ENCODE measurements around the gene GAS7.

The GAS7 gene

DNA sequence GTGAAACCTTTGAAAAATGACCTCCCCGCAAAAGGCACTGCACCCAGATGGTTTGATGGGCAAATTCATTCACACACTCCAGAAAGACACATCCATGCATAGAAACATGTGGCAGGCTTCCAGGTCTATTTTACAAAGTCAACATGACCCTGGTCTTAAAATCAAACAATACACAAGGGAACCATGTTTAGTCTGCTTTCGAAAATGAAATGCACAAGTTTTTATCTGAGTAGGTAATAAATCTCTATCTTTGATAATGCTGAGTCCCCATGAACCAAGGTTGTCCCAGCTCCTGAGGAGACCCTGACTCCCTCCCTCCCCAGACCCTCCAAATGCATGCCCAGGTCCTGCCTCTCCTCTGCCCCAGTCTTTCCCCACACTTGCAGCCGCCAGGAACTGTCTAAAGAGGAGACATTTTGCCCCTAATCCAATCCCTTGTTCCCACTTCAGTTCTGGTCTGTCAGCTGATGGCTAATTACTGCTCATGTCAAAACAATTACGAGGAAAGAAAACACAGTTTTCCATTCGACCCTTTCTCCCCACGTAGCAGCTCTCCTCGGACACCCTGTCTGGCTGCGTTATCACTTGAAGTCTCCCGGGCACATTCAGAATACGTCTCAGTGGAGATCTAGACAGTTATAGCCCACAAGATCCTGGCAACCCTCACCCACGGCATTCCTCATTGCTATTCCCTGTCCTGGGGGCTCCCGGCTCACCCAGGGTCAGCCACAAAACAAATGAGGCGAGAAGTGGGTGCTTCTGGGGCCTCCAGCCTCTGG is 224.5 kb downstream of the GAS7 start:
- no peak for DNase-seq

GRCh38 chr17:9971991-9972390 is 226.4 kb downstream of the GAS7 start:
- no peak for DNase-seq

GRCh38 chr17:9969301-9969935 is 229.0 kb downstream of the GAS7 start:
- DNase-seq: no peak

DNA sequence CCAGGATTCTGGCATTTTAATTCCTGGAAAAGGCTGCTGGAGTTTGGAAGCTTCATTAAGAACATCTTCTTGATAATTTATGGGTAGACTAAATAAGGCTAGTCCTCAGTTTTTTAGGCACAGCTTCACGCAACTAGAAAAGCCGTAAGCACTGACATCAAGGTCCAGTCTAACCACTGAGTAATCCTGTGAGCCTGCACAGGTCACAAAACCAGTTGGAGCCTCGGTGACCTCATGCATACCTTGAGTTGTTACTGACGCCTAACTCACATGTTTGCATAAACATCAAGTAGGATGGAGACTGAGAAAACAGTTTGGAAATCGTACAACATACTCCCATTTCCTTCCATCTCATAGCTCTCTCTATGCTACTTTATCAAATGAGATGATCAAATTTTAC is 229.5 kb downstream of the GAS7 start:
- no peak for DNase-seq

GRCh38 chr17:9968008-9968407 is 230.4 kb downstream of the GAS7 start:
- no peak for DNase-seq

- no peak for DNase-seq
These were observed 238.9 kb downstream of the GAS7 start for GRCh38 chr17:9959377-9959981.

DNA sequence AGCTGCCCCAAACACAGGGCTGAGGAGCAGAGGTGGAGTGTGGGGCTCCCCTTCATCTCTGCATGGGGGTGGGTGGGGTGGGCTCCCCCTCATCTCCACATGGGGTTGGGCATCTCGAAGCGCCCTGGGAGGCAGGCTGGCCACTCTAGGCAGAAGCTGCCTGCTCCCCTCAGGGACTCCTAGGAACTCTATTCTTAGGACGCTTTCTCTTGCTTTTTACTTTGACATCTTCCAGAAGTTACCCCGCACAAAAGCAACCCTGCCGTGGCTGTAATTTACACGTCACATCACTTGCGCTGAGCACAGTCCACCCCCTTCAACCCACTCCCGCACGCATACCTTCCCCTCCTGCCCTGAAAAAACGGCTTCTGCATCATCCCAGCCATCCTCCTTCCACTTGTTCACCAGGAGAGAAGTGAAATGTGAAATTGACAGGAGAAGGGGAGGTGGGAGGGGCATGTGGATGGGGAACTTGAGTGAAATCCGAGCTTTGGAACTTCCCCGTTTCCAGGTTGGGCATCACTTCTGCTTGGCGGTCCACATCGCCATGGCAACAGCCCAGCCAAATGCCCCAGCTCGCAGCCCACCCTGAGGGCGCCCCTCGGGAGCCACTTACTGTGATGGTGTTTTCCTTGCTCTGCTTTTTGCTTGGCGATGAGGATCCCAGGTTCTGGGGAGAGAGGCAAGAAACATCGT is 239.7 kb downstream of the GAS7 start:
- DNase-seq: no peak

DNA sequence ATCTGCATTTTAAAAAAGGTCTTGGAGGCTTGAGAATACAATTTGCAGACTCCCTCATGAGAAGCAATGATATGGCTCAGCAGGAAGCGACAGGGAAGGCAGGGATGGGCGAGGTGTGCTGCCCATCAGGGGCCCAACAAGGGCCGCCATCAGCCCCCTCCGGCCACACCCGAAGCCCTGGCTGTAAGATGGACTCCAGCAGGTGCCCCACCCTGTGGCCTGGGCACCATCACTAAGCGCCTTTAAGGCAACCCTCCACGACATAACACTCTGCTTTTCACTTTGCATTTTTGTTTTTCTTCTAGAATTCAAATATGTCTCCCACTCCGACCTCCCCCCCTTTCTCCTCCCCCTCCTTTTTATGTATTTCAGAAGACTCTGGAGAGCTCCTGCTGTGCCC is 241.2 kb downstream of the GAS7 start:
- DNase-seq: no peak

DNA sequence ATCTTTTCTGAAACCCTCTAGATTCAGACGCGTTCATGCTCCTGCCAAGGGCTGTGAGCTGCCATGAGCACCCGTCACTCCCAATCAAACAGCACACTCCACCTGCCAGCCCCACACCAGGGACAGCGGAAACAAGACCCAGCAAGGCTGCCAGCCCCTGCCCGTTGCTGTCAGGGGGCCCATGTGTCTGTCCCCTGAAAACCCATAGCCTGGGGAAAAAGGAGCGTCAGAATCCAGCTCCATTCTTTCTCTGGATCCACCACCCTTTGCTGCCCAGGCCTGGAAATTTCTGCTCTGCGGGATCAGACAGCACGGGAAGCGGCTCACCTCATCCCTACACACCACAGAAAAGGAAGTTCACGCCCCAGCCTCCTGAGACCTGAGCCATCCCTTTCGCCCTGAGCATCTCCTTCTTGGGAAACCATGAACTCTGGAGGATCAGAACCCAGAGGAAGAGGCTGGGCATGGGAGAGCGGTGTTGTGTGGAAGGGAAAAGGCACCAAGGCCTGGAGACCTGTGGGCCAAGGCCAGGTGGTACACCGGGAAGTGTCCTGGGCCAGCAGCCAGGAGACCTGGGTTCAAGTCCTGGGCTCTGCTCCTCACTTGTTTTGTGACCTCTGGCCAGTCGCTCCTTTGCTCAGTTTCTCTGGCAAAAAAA is 241.8 kb downstream of the GAS7 start:
- DNase-seq: no peak

DNA sequence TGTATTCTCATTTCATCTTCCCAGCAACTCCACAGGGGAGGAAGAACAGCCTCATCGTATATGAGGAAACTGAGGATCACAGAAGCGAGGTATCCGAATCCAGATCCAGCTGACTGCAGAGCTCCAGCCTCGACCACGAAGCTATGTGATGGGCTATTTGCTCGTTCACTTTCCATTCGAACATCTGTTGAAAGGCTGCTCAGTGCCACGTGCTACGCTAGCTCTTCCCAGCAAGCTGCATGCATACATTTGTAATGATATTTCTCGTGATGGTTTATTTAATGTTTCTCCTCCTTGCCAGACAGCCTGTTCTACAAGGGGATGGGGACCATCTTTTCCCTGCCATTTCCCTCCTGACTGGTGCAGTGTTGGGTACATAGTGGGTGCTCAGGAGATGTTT is 244.9 kb downstream of the GAS7 start:
- no peak for DNase-seq

- no peak for DNase-seq
These were observed 246.6 kb downstream of the GAS7 start for GRCh38 chr17:9951803-9952202.

- DNase-seq: no peak
These were observed 249.5 kb downstream of the GAS7 start for GRCh38 chr17:9948928-9949327.

DNA sequence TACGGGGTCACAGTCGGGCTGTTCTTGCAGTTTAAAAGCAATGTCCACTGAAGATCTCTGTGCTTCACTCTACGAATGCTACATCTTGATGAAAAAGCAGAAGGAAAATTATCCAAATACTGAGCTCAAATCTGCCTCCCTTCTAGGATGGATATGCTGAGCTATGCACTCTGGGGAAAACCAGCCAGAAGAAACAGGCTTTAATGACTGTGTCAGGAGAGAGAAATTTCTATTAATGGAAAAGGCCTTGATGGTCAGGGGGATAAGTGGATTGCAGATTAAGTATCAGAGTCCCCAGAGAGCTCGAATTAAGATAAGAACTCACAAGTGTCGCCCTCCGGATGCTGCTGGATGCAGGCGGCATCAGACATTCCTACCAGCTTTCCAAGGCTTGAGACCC is 253.7 kb downstream of the GAS7 start:
- DNase-seq: no peak

DNA sequence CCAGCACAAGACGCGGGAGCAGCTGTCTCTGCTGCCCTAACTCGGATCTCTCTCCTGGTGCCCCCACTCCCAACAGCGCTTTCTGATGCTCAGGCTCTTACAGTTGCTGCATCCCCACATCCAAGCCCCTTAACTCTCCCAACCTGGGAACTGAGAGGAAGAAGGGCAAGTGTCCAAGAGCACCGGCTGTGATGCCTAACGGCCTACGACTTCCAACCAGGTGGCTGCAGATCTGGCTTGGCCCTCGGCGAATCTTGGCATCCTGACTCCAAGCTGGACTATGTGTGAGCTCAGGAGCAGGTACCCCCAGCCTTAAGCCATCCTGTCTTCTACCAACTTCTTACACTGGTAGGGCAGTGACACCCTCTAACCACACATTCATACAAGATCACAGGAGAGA is 255.1 kb downstream of the GAS7 start:
- no peak for DNase-seq

DNA sequence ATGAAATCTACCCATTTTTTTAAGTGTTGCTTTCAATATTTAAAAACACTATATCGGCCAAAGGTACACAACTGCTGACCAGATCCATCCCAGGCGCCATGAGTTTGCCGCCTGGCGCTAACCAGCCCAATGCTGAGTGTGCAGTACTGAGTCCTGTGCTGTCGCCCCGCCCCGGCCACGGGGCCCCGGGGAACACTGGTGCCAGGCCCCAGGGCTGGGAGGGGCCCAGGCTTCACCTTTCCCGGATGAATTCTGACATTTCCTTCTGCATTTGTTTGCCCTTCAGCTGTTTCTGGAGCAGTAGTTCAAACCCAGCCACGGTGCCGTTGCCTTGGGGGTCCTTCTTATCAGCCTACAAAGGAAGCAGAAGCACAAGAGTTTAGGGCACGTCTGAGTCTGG is 255.5 kb downstream of the GAS7 start:
- no peak for DNase-seq

GRCh38 chr17:9941305-9941704 is 257.1 kb downstream of the GAS7 start:
- DNase-seq: no peak

- DNase-seq: no peak
These were observed 257.6 kb downstream of the GAS7 start for GRCh38 chr17:9940841-9941240.

DNA sequence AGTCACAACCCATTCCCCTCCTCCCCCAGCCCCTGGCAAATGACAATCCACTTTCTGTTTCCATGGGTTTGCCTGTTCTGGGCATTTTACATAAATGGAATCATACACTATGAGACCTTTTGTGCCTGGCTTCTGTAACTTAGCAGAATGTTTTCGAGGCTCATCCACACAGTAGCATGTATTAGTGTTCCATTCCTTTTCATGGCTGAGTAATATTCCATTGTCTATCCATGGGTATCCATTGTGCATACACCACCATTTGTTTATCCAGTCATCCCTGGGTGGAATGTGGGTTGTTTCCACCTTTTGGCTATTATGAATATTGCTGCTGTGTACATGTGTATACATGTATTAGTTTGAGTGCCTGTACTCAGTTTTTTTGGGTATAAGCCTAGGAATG is 259.6 kb downstream of the GAS7 start:
- no peak for DNase-seq

DNA sequence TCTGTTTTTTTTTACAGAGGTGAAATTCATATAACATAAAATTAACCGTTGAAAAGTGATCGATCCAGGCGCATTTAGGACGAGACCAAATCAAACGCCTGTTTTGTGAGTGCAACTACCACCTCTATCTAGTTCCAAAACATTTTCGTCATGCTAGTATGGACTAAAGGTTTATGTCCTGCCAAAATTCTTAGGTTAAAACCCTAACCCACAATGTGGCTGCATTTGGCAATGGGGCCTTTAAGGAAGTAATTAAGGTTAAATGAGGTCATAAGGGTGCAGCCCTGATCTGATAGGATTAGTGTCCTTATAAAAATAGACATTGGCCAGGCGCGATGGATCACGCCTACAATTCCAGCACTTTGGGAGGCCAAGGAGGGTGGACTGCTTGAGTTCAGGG is 260.5 kb downstream of the GAS7 start:
- no peak for DNase-seq

GRCh38 chr17:9937241-9937761 is 261.1 kb downstream of the GAS7 start:
- no peak for DNase-seq

GRCh38 chr17:9936095-9936494 is 262.3 kb downstream of the GAS7 start:
- no peak for DNase-seq

DNA sequence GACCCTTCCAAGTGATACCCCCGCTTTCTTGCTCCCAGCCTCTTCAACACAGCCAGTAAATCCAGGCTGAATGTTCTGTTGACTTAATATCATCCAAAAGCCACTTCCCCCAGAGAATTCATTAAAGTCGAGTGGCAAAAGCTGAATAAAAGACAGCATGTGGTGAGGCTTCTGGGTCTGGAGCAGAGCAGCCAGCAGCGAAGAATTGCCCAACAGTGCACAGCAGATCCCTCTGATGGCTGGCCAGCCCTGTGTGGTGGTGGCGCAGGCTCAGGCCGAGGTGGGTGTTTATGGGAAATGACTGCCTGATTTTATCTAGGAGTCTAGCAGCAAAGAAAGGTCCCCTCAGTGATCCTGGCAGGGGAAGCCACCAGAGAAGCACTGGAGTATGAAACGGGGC is 263.0 kb downstream of the GAS7 start:
- DNase-seq: no peak

GRCh38 chr17:9934331-9934730 is 264.1 kb downstream of the GAS7 start:
- no peak for DNase-seq

Data from NCI-H1092 (cell line).